SIG-M5 treated with dmso at 0.1 percent for 504 hours (cell line): ENCODE results near the gene CD63.

Experiments used
- DNase-seq: peaks from one replicate; lab custom pipeline; 2025; ENCODE audit not compliant: unreplicated experiment; lab: John Stamatoyannopoulos, UW

Gene CD63

DNA sequence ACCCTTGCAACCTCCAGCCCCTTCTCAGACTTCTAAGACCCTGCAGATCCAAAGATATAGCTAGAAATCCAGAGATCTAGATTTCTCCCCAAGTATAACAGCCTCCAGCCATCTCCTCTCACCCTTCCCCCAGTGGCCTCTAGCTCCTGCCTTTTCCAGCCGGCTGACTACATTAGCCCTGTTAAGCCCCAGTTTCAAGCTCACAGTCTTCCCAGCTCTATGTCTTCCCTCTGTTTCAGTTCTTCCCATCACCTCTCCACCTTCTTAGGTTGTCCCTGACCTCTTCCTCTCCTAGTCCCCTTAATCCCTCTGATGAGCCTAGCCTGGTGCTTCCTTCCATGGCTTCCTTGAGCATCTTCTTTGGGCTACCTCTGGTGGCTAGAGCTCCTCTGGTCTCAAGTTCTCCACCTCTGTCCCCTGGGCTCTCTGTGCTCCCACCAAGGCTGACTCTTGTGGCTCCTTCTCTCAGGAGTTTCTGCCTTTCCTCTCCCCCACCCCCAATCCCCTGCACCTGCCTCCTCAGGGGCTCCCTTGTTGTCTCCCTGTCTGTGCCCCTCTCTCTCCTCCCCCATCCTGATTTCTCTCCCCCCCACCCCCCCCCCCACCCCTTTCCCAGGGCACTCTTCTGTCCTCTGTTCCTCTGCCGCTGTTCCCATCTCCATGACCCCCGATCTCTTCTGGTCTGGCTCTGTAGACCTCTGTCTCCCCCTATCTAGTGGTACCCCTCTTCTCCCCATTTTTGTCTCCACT, 13.3 kb upstream of the CD63 start:
- no peak for DNase-seq

DNA sequence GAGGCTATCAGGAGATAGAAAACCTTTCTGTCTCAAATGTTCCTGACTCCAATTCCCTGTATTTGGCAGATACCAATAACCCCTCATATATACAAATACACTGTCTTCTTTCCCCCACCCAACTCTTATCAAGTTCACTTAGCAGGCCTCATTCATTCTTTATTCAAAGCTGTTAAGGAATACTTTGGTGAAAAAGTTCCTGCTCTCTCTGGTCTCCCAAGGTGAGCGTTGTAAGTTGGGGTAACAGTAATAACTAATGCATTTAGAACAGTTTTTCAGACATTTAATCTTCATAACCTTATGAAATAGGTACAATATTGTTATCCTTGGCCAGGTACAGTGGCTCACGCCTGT, 10.2 kb upstream of the CD63 start:
- DNase-seq = no peak

GRCh38 chr12:55738123-55739024, 9.6 kb upstream of the CD63 start:
- DNase-seq = peak; percentile 95

- DNase-seq = no peak
Observed at GRCh38 chr12:55737581-55738122, 8.8 kb upstream of the CD63 start.

DNA sequence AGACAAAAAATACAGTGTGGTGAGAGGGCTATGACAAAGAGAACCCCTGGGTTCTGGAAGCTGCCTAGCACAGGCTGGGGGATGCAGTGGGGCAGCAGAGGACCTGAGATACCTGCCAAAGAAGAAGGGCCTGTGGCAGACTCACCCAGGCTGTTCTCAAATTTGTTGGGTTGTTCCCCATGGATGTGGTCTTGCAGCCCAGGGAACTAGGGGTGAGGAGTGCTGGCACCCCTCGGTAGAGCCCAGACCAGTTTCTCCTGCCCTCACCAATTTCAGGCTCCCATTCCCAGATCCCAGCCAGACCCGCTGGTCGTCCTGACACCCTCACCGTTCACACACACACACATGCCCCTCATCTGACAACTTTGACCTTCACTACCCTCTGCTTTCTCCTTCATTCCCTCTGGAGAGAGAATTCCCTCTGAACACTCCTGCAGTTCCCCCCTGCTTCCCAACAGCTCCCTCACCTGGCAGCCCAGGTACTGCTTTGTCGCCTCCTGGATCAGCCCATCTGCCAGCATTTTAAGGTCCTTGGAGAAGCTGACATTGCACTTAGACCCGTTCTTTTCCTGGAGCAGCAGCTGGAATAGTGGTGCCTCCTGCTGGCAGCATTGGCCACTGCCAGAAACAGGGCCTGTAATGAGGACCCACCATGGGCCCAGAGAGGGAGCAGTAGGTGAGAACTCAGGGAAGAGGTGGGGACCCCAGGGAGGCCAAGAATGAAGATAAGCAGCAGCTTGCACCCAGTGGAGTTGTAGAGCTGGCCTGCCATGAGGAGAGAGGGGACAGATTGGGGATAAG, 8.2 kb upstream of the CD63 start:
- DNase-seq = peak; percentile 86

- DNase-seq = no peak
Observed at GRCh38 chr12:55736076-55736475, 7.3 kb upstream of the CD63 start.

GRCh38 chr12:55734595-55734994, 5.8 kb upstream of the CD63 start:
- no peak for DNase-seq

DNA sequence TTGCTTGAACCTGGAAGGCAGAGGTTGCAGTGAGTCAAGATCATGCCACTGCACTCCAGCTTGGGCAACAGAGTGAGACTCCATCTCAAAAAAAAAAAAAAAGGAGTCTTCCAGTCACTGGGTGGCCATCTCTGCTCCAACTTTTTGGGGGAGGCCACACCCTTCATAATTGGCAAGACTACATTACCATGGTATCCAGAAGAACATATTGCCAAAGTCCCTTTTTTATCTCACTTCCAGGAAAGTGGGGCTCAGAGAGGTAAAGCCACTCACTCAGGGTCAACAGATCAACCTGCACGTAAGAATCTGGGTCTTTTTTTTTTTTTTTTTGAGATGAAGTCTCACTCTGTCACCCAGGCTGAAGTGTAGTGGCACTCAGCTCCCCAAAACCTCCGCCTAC, 5.0 kb upstream of the CD63 start:
- no peak for DNase-seq

GRCh38 chr12:55733021-55733555, 4.3 kb upstream of the CD63 start:
- no peak for DNase-seq

DNA sequence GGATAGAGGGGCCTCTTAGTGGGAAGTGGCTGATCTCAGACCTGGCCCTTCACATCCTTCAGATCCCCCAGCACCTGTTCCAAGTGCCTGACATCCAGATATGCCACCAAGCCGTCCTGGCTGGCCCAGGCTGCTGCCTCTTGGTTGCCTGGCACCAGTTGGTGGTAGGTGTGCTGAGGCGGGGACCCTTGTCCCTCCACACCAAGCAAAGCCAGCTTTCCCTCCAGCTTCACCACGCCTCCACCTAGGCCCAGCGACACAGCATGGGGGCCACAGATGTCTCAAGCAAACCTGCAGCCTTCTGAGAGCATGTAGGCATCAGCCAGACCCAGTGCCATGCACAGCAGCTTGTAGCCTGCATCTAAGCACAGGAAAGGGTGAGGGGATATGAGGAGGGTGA, 3.5 kb upstream of the CD63 start:
- no peak for DNase-seq

DNA sequence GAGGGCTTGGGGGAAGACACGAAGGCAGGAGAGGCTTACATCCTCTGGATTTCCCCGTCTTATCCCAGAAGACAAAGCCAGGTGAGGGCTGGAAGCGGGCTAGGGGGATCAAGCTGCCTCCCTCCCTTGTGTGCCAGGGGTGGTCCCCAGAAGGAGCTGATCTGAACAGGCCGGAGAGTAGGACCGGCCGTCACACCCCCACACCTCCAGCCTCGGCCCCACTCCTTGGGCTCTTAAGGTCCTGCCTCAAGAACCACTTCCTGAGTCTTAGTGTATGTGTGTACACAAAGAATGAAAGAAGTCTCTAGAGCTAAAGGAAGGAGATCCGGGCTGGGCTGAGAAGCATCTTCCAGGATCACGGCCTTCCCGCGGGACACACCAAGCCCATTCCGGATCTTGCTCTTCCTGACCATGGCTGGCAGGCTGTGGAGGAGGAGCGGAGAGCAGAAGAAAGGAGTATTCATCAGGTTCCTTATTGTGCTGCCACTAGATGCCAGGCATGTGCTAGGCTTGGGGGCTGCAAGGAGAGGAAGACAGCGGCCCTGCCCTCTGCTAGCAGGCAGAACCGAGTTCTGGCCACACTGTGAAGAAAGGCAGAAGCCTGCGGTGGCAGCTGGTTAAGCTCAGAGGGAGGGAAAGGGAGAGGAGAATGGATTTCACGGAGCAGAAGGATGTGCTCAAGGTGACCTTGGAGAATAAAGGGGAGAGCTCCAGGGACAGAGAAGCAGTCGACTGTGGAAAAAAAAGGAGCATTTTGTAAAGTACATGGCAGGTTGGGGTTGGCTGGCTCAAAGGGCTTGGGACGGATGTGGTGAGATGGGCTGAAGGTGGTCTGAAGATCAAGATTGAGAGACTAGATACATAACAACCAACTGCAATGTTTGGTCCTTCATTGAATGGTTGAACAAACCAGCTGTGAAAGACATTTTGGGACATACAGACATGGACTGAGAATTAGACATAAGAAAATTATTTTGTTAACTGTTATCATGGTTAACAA, 1.3 kb upstream of the CD63 start:
- peak; percentile 74 for DNase-seq

DNA sequence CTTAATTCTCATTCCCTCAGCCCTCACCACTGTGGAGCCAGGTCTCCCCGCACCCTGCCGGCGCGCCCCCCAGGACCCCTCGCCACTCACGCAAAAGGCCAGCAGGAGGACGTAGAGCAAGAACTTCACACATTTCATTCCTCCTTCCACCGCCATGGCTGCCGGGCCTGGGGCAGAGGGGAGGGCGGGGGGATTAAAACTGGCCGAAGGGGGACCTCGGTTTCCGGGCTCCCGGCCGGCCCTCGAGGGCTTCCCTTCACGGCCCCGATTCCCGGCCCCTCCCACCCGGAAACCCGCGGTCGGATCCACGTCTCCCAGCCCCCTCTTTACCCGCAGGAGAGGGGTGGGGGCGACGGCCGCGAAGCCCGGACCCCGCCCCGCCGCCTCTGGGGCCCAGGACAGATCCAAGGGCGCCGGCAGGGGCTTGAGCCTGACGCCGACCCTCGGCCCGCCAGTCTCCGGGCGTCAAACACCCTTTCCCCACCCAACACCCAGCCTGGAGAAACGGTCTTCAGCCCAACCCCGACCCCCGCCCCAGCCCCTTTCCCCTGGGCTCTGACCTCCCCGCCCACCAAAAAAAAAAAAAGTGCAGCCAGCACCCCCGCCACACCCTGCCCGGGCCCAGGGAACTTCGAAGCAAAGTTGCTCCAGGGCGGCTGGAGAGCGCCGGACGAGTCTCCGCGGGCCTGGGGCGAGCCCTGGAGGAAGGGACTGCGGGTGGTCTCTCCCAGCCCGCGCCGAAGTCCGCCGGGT, 447 bp downstream of the CD63 start:
- no peak for DNase-seq

GRCh38 chr12:55727643-55728185, 1.1 kb downstream of the CD63 start:
- DNase-seq = no peak

GRCh38 chr12:55726971-55727370, 1.8 kb downstream of the CD63 start:
- DNase-seq = no peak

- DNase-seq = no peak
Observed at GRCh38 chr12:55725556-55725955, 3.3 kb downstream of the CD63 start.

DNA sequence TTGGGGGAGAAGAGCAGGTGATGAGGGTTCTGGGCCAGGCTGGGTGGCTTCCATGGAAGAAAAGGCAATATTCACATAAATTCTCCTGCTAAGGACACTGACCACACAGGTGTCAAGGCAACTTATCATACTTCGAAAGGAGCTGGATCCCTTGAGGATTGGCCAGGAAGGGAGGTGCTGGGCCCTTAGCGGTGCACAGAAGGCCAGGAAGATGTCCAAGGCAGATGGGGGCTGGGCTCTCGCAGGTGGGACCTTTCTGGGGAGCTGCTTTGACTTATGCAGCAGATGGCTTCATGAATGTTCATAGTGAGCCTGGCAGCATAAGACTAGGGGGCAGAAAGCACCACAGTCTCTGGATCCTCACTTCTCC, 3.9 kb downstream of the CD63 start:
- DNase-seq = no peak

- peak; percentile 76 for DNase-seq
Observed at GRCh38 chr12:55724226-55724939, 4.4 kb downstream of the CD63 start.

DNA sequence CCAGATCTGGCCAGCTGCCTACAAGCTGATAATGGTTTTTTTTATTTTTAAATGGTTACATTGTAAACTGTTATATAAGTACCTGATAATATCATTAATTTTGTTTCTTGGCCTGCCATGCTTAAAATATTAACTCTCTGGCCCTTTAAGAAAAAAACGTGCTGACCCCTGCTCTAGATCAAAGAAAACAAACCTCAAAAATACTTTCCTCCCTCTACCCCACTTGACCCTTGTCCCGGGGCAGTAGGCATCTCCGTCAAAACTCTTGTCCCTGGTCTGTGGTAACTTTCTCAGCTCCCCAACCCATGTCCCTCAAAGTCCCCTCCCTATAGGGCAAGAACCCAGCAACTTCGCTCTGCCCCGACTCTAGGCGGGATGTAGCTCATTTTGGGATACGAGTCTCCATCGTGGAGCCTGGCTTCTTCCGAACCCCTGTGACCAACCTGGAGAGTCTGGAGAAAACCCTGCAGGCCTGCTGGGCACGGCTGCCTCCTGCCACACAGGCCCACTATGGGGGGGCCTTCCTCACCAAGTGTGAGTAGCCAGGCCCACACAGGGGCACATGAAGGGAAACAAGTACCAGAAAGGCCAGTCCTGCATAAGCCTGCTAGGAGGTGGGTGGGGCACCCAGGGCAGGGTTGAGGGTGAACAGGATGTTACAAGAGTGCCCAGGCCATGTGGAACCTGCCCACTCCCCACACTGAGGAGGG, 5.1 kb downstream of the CD63 start:
- DNase-seq = no peak
